ENCODE data around the gene ERICH3. TPM values are rescaled to one million over a fixed set of nuclear protein-coding genes. Genes with fewer than 3 reads are reported as not detected.

Gene ERICH3
- total and polyA plus RNA-seq, 9 donors = 0.05 to 10.9 (median 0.48) TPM

GRCh38 chr1:74683656-74684055 is 10.1 kb upstream of the ERICH3 start:
- no peaks in the 10 kb centered on the region for H3K9me3 ChIP-seq
- no peaks in the 10 kb centered on the region for H3K36me3 ChIP-seq
- H3K4me3 ChIP-seq = no peak overlapping the region
- intact Hi-C loops (cut with DNase I) = no loop called here
- H3K27ac ChIP-seq = no peak overlapping the region
- TF ChIP-seq CTCF (IDR thresholded peaks at IDR 0.05) = no peak
- TF ChIP-seq POLR2A (IDR thresholded peaks at IDR 0.05) = no peak
- no peak for TF ChIP-seq EP300 (IDR thresholded peaks at IDR 0.05)
- no peaks in the 10 kb centered on the region for H3K27me3 ChIP-seq
- H3K4me1 ChIP-seq (ENCODE audit: insufficient read depth) = no peaks in the 10 kb centered on the region
- no peak for DNase-seq

- intact Hi-C loops (cut with DNase I) = no loop called here
- no peaks in the 10 kb centered on the region for H3K36me3 ChIP-seq
- no peaks in the 10 kb centered on the region for H3K9me3 ChIP-seq
- H3K4me3 ChIP-seq = no peak overlapping the region
- no peak overlapping the region for H3K27ac ChIP-seq
- no peaks in the 10 kb centered on the region for H3K27me3 ChIP-seq
- 51 to 71% (median 71%) methylated on average over 2 of the region's 2 CpGs for WGBS, 3 donors
- DNase-seq = no peak
- TF ChIP-seq POLR2A (IDR thresholded peaks at IDR 0.05) (no peak), EP300 (IDR thresholded peaks at IDR 0.05) (no peak), CTCF (IDR thresholded peaks at IDR 0.05) (no peak)
- H3K4me1 ChIP-seq (ENCODE audit: insufficient read depth) = no peaks in the 10 kb centered on the region
These were observed 8.3 kb upstream of the ERICH3 start for GRCh38 chr1:74681851-74682250.

- H3K36me3 ChIP-seq = no peaks in the 10 kb centered on the region
- TF ChIP-seq CTCF (IDR thresholded peaks at IDR 0.05) = no peak
- TF ChIP-seq POLR2A (IDR thresholded peaks at IDR 0.05) = no peak
- no peak for TF ChIP-seq EP300 (IDR thresholded peaks at IDR 0.05)
- H3K27ac ChIP-seq = no peak overlapping the region
- H3K4me1 ChIP-seq (ENCODE audit: insufficient read depth) = no peaks in the 10 kb centered on the region
- WGBS, 3 donors = 87 to 95% (median 90%) methylated on average over 4 of the region's 4 CpGs
- H3K4me3 ChIP-seq = no peak overlapping the region
- no peaks in the 10 kb centered on the region for H3K9me3 ChIP-seq
- intact Hi-C loops (cut with DNase I) = no loop called here
- H3K27me3 ChIP-seq = no peaks in the 10 kb centered on the region
- DNase-seq = no peak
These were observed 7.9 kb upstream of the ERICH3 start for GRCh38 chr1:74681449-74681848.

DNA sequence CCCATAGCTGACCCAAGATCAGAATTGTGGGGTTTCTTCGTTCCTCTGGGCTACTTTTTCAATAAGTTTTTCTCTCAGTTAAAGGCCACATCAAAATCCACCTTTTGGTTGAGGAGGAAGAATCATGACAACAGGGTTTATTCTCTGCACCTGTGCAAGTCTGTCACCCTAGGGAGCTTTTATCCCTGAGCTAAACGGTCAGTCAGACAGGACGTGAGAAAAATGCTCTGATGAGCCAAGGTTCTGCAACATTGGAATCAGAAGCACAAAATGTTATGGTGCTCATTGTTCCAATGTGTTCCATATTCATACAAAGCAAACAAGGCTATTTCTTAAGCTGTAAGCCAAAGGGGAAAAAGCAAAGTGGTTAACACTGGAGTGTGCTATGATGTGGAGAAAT is 7.4 kb upstream of the ERICH3 start:
- intact Hi-C loops (cut with DNase I) = no loop called here
- Histone ChIP-seq H3K9me3 (no peaks in the 10 kb centered on the region), H3K27ac (no peak overlapping the region), H3K4me1 (ENCODE audit: insufficient read depth) (no peaks in the 10 kb centered on the region), H3K36me3 (no peaks in the 10 kb centered on the region), H3K27me3 (no peaks in the 10 kb centered on the region), H3K4me3 (no peak overlapping the region)
- WGBS, 3 donors = 12 to 28% (median 17%) methylated on average over 3 of the region's 3 CpGs
- no peak for TF ChIP-seq POLR2A (IDR thresholded peaks at IDR 0.05)
- no peak for TF ChIP-seq EP300 (IDR thresholded peaks at IDR 0.05)
- TF ChIP-seq CTCF (IDR thresholded peaks at IDR 0.05) = no peak
- DNase-seq = no peak

- Histone ChIP-seq H3K27ac (no peak overlapping the region), H3K4me3 (no peak overlapping the region), H3K36me3 (no peaks in the 10 kb centered on the region), H3K27me3 (no peaks in the 10 kb centered on the region), H3K4me1 (ENCODE audit: insufficient read depth) (no peaks in the 10 kb centered on the region), H3K9me3 (no peaks in the 10 kb centered on the region)
- intact Hi-C loops (cut with DNase I) = no loop called here
- no peak for DNase-seq
- TF ChIP-seq CTCF (IDR thresholded peaks at IDR 0.05) (no peak), POLR2A (IDR thresholded peaks at IDR 0.05) (no peak), EP300 (IDR thresholded peaks at IDR 0.05) (no peak)
- 93 to 96% (median 96%) methylated on average over 2 of the region's 2 CpGs for WGBS, 3 donors
These were observed 6.2 kb upstream of the ERICH3 start for GRCh38 chr1:74679811-74680210.

Measured in ovary (tissue), 9 donors.